PFSK-1 (cell line): ENCODE data around the gene ZNF318.

Experiments
- FOXP2 ChIP-seq: optimal IDR thresholded peaks from 2 replicates; pipeline ENCODE3; 2011; ENCODE audit warnings: borderline replicate concordance, control low read depth, inconsistent platforms; ENCODE audit not compliant: insufficient read depth; ENCODE audit errors: extremely low read length, extremely low read depth
- POLR2AphosphoS5 ChIP-seq: IDR thresholded peaks from 2 replicates; pipeline ENCODE4 v1.6.1; 2012; ENCODE audit warnings: low read depth, mild to moderate bottlenecking, control low read depth, low read length, moderate library complexity
- SIN3A ChIP-seq: IDR thresholded peaks from 2 replicates; pipeline ENCODE4 v1.6.1; 2012; ENCODE audit warnings: mild to moderate bottlenecking, low read length, moderate library complexity, borderline replicate concordance; ENCODE audit not compliant: insufficient read depth
- TAF1 ChIP-seq: IDR thresholded peaks from 2 replicates; pipeline ENCODE4 v1.6.1; 2012; ENCODE audit warnings: low read length, control low read depth, borderline replicate concordance; ENCODE audit not compliant: insufficient read depth

DNA sequence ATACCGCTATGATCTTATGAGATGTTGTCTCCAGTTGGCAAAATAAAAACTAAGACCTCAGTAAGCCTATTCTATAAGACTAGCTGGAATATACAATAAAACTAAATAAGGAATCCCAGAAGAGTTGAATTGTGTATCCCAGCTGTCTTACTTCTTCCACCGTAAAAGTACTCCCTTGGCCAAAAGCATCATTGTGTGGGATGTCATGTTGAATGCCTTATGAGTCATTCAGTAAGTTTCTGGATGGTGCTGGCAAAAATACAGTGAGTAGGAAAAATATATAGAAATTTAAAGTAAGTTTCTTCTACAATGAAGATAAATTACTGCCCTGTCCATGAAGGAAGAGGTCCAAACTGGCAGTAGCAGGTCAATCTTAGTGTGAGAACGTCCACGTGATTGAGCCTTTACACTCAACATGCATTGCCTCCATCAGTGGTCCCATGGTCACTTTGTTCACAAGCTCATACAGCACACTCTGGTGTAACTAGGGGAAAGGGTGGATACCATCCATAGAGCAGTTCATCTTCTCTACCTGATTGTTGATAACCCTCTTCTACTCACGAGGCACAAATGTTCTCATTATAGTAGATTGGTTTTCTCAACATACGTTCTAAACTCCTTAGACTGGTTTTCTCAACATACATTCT lies 13.7 kb upstream of the ZNF318 start:
- TF ChIP-seq FOXP2 (no peak), TAF1 (no peak), POLR2AphosphoS5 (no peak), SIN3A (no peak)
